ENCODE data around the gene LRRC74A. TPM values are rescaled to one million over a fixed set of nuclear protein-coding genes. Genes with fewer than 3 reads are reported as not detected.

Gene LRRC74A
- total and polyA plus RNA-seq, 9 of the 15 experiments (the other 6 are each of a cell fraction or from before 2014, with no cell fraction given): not detected

GRCh38 chr14:76833011-76833410 is 6.8 kb downstream of the LRRC74A start:
- peaks cover 6 to 43% of the 10 kb centered on the region in 2 experiments; a peak in 3 of 5 replicates for H3K27me3 ChIP-seq (ENCODE audit: control insufficient read depth in 2 of 2, insufficient read depth in 2 of 2, low read length in 2 of 2)
- ATAC-seq: no peak
- BruUV-seq (replicated peaks): no TSS peak
- no peaks in the 10 kb centered on the region for H3K36me3 ChIP-seq (ENCODE audit: control insufficient read depth, insufficient read depth, low read length)
- in situ Hi-C loops (cut with MboI): no loop called here
- no peaks in the 10 kb centered on the region for H4K20me1 ChIP-seq (replicated peaks; ENCODE audit: control insufficient read depth, insufficient read depth, low read length)
- no peak for DNase-seq (ENCODE audit: extremely low read depth in 1 of 4, low spot score in 3 of 4)
- H3K9ac ChIP-seq (ENCODE audit: insufficient read depth in 1 of 2, low read depth in 2 of 2, low read length in 2 of 2): no peak overlapping the region
- WGBS (ENCODE audit: insufficient coverage, low coverage, missing lambda C conversion rate): 0% methylated on average over 2 of the region's 2 CpGs
- H3K4me3 ChIP-seq: no peak overlapping the region
- FAIRE-seq: no peak
- H3K9me3 ChIP-seq (replicated peaks; ENCODE audit: control insufficient read depth, insufficient read depth, low read depth, low read length): no peaks in the 10 kb centered on the region
- H3K27ac ChIP-seq (ENCODE audit: extremely low read depth, low read depth, low read length): no peak overlapping the region
- ChIA-PET CTCF (ENCODE audit: low intra/inter-chr PET ratio) (no interaction called here), POLR2A (no interaction called here)
- no peak for TF ChIP-seq ERF (CRISPR knock-in tag; IDR thresholded peaks at IDR 0.05)
- no peak for TF ChIP-seq ZNF395 (CRISPR knock-in tag; IDR thresholded peaks at IDR 0.05)
- no peak for TF ChIP-seq SMARCC2 (IDR thresholded peaks at IDR 0.05; ENCODE audit: low read depth)
- no peak for TF ChIP-seq TAL1 (IDR thresholded peaks at IDR 0.05)
- no peak for TF ChIP-seq MCM3 (IDR thresholded peaks at IDR 0.05)
- TF ChIP-seq UBTF (IDR thresholded peaks at IDR 0.05; ENCODE audit: borderline replicate concordance in 1 of 2, low read depth in 2 of 2, low read length in 2 of 2): no peak
- TF ChIP-seq GTF2A2 (tag; IDR thresholded peaks at IDR 0.05): no peak
- no peak for TF ChIP-seq SETDB1 (IDR thresholded peaks at IDR 0.05; ENCODE audit: low read length)
- TF ChIP-seq SIN3A (IDR thresholded peaks at IDR 0.05; ENCODE audit: borderline replicate concordance in 2 of 2, control insufficient read depth in 1 of 2, low read depth in 2 of 2, low read length in 2 of 2): no peak
- TF ChIP-seq HNRNPL (IDR thresholded peaks at IDR 0.05; ENCODE audit: low read depth, low read length): no peak
- no peak for TF ChIP-seq VEZF1 (CRISPR knock-in tag; IDR thresholded peaks at IDR 0.05)
- no peaks in the 10 kb centered on the region for H3K9me1 ChIP-seq (ENCODE audit: control insufficient read depth, insufficient read depth, low read length)
- no peak overlapping the region for H2AFZ ChIP-seq (ENCODE audit: low read depth, low read length)
- no peaks in the 10 kb centered on the region for H3K4me1 ChIP-seq (replicated peaks in 1 of 2; ENCODE audit: control insufficient read depth in 2 of 2, insufficient read depth in 2 of 2, low read length in 2 of 2)
- intact Hi-C loops (cut with micrococcal nuclease): no loop called here
- H3K79me2 ChIP-seq (ENCODE audit: control insufficient read depth, insufficient read depth, low read length): no peaks in the 10 kb centered on the region
- no peak overlapping the region for H3K4me2 ChIP-seq (ENCODE audit: insufficient read depth, low read length)

All from K562 (cell line).